Effector CD4-positive, alpha-beta T cell (primary cell): ENCODE results near the gene KRTAP10-3.
"Not testable (repeated sequence)": the region's sequence is repeated elsewhere in the genome, so short reads cannot be mapped to it uniquely, and the experiment has no call there.

ENCODE experiments used
- DNase-seq: peaks from one replicate; pipeline ENCODE4 v3.0.0-alpha.2; 2020

Gene KRTAP10-3

DNA sequence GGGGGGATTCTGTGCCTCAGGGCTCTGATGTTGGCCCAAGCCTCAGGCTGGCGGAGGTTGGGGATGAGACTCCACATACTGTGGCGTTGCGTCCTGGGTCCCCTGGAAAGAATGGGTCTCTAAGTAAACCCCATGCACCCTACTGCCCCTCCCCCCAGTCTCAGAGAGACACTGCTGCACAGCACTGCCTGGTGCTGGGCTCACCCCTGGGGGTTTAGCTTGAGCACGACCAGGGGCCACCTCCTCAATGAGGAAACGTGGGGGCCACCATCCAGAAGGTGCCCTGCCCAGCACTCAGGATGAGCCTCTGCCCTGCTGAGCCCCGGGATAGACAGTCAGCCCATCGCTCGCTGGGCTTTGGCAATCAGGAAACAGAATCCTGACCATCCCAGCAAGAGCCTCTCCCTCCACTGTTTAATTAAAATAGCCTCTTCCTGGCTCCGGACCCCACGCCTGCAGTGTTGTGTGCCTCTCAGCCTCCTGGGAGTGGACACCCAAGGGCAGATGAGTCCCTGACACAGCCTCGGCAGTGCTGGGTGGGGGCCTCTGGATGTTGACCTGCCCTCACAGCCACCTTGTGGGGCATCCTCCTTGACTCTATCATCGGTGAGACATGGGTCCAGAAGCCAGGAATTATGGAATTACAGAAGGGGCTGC, 11.4 kb upstream of the KRTAP10-3 start:
- no peak for DNase-seq

DNA sequence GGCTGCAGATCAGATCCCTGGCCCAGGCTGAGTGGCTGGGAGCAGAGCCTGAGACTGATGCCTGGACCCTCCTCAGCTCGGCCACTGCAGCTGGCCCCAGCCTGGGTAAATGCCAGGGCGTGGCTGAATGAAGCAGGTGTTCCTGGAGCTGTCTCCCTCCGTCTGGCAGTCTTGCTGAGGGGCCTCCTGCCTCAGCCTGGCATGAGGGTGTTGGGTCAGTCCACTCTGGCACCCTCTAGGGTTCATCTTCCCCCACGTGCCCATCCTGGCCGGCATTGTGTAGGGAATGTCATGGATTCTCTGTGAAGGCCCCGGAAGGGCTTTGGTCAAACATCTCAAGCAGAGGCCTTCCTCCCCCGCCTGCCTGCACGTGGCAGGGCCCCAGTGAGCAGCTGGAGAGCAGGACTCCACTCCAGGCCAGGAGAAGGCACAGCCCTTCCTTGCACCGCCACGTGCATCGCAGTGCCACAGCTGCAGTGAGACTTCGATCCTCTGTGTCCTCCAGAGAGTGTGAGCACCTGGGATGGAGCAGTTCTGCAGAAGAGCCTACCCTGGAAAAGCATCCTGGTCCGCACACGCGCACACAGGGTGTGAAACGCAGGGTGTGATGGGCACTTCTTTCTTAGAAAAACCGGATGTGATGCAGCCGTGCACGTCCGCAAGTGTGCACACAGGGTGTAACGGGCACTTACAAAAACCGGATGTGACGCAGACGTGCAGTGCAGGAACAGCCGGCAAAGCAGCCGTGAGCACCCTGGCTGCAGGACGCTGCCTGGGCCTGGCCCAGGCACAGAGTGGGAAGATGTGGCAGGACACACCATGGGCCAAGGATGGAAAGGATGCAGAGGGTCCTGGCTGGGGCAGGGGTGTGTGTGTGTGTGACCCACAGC, 10.3 kb upstream of the KRTAP10-3 start:
- DNase-seq = no peak

DNA sequence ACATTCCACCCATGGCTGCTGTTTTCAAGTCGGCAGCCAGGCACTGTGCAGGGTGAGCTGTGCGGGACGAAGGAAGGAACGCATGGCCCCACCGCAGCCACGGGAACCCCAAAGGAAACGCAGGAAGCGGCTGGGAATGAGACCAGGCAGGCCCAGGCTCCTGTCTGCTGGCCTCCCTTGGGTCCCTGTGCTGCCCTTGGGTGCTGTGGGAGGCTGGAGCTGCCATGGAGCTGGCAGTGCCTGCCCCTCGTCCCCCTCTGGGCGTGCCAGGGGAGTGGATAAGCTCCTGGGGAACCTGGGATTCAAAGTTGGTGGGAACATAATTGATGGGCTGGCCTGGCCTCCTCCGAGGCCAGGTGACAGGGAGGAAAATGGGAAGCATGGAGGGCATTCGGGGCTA, 9.7 kb upstream of the KRTAP10-3 start:
- no peak for DNase-seq

DNA sequence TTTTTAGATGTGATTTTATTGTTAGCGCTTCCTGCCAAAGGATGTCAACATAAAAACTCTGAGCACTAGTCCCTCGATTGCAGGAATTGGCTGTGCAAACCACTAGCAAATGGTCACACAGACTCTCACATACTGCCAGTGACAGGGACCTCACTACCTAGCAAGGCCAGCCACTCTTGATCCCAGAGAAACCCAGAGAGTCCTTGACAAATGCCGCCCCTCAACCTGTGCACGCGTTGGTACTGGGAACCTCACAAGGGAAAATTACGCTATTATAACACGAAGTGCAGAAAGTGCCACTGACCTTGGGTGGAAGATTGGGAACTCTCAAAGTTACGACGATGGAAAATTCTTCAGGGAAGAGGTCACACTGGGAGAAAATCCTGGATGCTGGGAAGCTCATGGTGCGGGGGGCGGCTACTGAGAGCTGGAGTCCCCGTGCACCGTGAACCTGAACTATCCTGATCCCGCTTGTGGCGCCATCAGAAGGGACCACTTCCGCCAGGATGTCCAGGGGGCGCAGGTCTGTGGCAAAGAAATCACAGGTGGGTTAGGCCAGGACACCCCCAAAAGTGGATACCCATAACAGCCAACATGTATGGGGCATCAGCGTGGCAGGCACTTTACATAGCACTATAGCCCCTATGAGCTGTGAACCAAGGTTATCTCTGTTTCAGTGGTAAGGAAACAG, 9.0 kb upstream of the KRTAP10-3 start:
- DNase-seq = no peak

DNA sequence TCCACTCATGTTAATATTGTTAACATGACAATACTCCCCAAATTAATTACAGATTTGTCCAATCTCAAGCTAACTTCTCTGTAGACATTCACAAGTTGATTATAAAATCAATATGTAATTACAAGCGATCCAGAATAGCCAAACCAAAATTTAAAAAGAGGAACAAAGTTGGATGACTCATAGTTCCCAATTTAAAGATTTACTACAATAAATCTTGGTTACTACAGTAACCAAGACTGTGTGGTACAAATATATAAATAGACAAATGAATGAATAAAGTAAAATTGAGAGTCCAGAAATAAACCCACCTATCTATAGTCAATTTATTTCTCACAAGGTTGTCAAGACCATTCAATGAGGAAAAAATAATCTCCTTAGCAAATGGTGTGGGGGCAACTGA, 7.8 kb upstream of the KRTAP10-3 start:
- no peak for DNase-seq

DNA sequence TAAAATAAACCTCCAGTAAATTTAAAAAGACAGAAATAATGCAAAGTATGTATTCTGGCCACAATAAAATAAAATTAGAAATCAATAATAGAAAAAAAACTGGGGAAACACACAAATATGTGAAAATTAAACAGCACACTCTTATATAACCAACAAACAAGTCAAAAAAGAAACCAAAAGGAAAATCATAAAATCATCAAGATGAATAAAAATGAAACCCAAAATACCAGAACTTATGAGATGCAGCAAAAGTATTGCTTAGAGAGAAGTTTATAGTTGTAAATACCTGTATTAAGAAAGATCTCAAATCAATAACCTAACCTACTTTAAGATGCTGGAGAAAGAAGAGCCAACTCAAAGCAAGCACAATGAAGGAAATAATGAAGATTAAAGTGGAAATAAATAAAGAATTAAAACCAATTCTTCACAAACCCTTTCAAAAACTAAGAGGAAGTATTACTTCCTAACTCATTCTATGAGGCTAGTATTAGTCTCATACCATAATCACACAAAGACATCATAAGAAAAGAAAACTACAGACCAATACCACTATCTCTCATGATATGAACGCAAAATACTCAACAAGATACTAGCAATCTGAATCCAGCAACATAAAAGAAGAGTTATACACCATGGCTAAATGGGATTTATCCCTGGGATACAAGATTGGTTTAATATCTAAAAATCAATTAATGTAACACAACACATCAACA, 6.4 kb upstream of the KRTAP10-3 start:
- DNase-seq = no peak

DNA sequence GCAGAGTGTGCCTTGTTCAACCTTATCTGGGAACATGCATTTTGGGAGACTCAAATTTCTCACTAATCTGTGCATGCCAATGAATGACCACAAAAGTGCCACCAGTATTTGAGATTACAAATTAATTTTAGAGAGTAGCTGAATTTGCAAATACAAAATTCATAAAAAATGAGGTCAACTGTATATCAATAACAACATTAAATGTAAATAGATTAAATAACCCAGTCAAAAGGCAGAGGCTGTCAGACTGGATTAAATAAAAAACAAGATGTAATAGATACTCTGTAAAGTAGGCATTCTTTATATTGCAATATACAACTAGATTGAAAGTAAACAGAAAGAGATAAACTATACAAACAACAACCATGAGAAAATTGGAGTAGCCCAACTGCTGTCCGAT, 5.5 kb upstream of the KRTAP10-3 start:
- no peak for DNase-seq

- not testable (repeated sequence) for DNase-seq
Observed at GRCh38 chr21:44558329-44558675, 293 bp downstream of the KRTAP10-3 start.

DNA sequence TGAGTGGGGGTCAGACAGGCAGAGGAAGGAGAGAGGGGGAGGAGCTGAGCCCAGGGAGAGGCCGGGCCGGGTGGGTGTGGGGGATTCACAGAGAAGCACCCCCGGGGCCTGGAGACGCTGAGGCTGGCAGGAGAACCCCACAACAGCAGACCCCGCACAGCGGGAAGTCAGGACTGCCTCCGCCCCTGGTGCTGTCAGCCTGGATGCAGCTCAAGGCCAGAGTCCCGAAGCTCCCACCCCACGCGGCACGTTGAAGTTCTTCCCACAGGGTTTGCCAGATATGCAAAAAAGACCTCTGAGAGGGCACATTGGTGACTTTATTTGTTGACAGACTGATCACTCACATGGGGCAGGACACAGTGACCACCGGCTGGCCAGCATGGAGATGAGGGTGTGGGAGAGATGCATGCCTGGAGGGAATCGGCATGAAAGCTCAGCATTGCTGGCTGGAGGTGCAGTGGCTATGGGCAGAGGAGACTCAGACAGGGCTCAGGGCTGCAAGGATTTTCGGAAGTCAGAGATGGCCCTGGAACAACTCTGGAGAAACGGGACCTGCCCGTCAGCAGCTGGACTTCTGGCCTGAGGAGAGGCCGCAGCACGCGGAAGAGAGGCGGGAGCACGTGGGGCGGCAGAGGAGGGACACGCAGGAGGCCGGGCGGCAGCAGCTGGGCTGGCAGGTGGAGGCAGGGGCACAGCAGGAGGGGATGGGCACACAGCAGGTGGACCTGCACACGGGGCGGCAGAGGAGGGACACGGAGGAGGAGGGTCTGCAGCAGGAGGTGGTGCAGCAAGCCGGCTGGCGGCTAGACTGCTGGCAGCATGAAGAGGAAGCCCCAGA, 885 bp downstream of the KRTAP10-3 start:
- no peak for DNase-seq

- no peak for DNase-seq
Observed at GRCh38 chr21:44556879-44557278, 1.7 kb downstream of the KRTAP10-3 start.

GRCh38 chr21:44555200-44555875, 3.3 kb downstream of the KRTAP10-3 start:
- DNase-seq = no peak

DNA sequence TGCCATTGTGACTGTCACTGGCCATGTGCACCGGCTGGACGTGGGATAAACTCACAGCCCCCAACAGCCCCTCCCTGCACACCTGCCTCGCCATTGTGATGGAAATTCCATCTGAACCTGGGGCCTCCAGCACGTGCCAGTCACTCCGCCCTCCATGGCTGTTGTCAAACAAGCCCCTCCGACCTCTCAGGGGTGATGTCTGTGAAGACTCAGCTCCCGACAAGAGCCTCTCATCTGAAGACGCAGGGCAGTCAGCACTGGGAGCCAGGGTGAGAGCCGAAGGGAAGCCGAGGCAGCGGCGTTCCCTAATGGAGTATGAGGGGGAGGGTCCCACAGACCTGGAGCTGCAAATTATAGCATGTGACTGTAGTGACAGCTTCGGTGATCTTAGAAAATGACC, 5.9 kb downstream of the KRTAP10-3 start:
- no peak for DNase-seq

DNA sequence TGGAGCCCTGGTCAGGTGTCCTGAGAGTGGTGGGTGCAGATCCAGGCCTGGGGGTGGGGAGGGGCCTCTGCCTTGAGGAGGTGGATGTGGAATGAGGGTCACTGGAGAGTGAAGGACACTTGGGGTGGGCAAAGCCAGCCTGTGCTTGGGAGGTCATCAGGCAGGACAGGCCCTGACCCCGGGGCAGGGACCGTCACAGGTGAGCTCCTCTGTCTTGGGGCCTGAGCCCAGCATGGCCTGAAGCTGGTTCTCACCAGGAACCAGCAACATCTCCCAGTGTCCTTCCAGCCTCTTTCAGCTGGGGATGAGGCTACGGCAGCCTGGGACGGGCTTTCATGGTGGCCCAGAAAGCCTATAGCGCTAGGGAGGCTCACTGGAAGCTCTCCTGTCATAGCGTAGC, 6.5 kb downstream of the KRTAP10-3 start:
- no peak for DNase-seq

GRCh38 chr21:44551340-44551961, 7.1 kb downstream of the KRTAP10-3 start, which contains the start of gene KRTAP10-2:
TSS of gene KRTAP10-2 (minus strand) at chr21:44551505. CDS start at chr21:44551458, 47 bp downstream.
- no peak for DNase-seq

GRCh38 chr21:44550807-44551206, 7.8 kb downstream of the KRTAP10-3 start:
- DNase-seq = no peak

DNA sequence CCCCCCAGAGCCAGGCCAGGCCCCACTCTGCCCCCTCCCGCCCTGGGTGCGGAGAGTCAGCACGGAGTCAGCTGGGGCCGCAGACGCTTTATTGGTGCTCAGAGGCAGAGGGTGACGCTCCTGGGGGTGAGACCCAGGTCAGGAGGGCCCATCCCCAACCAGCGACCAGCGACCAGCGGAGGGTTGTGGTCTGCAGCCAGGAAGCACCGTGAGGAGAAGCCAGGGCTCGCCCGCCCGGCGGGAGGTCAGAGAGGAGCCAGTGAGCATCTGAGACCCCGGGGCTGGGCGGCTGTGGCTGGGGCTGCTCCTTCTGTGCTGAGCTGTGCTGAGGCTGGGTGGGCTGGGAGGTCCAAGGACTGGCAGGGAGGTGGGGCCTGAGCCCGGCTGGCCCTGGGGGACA, 8.3 kb downstream of the KRTAP10-3 start:
- not testable (repeated sequence) for DNase-seq

GRCh38 chr21:44549525-44550211, 8.9 kb downstream of the KRTAP10-3 start:
- DNase-seq = no peak

GRCh38 chr21:44548922-44549321, 9.7 kb downstream of the KRTAP10-3 start:
- no peak for DNase-seq

- no peak for DNase-seq
Observed at GRCh38 chr21:44548381-44548780, 10.2 kb downstream of the KRTAP10-3 start.

DNA sequence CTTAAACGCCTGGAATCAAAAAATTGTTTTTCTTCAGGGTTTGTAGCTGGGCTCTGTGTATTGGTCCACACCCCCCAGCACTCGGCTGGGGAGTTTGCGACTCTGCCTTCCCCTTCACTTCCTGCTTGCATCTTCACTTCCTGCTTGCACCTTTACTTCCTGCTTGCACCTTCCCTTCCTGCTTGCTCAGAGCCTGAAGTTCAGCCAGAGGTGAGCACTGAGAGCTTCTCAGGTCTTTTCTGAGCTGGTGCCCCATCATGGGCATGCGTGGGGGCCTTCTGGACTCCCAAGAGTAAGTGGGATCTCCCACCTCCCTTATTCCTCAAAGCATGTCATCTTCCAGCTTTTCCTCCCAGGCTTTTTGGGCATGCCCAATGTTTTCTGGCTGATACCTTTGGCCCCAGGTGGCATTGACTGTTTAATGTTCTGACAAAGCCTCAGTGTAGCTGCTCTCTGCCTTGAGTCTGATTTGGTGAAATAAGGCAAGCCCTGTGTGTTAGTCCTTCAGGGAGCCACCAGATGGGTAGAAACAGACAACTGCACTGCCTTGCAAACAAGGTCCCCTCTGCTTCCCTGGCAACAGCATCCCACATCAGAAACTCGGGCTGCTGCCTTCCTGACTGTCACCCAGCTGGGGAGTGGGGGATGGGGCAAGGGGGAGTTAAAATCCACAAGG, 10.8 kb downstream of the KRTAP10-3 start:
- no peak for DNase-seq
